ENCODE measurements around the gene FOXJ1.

The FOXJ1 gene

DNA sequence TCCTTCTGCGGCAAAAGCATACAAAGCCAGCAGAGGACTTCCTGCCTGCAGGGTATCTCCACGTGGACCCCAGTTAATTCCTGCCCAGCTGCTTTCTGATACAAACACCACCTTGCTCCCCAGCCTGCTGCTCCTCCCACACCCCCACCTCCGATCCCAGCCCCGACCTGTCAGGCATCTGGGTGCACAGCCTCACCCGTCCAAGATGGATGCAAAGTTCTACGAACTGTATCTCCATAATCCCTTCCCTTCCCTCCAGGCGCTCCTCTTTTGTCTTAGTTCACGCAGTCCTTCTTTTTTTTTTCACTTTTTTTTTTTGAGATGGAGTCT lies 15.6 kb upstream of the FOXJ1 start (continued):
- TF ChIP-seq PPARA (CRISPR knock-in tag; IDR thresholded peaks at IDR 0.05; ENCODE audit: borderline replicate concordance), result no peak
- TF ChIP-seq GLIS3 (CRISPR knock-in tag; IDR thresholded peaks at IDR 0.05), result no peak
- TF ChIP-seq, protein P1, sequence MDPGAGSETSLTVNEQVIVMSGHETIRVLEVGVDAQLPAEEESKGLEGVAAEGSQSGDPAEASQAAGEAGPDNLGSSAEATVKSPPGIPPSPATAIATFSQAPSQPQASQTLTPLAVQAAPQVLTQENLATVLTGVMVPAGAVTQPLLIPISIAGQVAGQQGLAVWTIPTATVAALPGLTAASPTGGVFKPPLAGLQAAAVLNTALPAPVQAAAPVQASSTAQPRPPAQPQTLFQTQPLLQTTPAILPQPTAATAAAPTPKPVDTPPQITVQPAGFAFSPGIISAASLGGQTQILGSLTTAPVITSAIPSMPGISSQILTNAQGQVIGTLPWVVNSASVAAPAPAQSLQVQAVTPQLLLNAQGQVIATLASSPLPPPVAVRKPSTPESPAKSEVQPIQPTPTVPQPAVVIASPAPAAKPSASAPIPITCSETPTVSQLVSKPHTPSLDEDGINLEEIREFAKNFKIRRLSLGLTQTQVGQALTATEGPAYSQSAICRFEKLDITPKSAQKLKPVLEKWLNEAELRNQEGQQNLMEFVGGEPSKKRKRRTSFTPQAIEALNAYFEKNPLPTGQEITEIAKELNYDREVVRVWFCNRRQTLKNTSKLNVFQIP (CRISPR knock-in tag; IDR thresholded peaks at IDR 0.05; ENCODE audit: borderline replicate concordance, low read depth), result no peak
- TF ChIP-seq ISL1 (CRISPR knock-in tag; IDR thresholded peaks at IDR 0.05), result no peak

DNA sequence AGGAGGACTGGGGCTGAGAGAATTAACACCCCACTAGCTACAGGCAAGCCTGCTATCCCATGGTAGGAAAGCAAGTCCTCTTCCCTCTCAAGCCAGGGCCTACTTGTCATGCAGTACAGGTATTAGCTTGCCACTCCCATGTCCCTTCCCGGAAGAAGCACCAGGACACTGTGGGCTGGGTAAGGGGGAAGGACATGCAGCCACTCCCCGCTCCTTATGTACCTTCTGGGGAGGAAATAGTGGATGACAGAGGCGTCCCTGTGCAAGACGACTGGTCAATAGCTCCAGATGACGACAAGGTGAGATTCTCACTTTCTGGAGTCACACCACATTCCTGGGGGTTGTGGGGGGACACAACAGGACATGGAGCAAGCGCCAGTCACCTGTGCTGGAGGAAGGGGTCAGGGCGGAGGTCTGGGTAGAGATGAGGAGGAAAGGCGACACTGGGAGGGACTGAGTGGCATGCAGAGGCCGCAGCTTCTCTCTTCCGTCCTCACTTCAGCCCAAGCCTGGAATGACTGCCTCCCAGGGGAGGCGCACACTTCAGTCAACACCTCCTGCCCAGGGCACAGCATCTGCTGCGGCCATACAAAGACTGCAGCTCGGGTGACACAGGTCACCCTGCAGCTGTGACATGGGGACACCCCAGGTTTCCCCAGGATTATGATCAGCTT lies 15.1 kb upstream of the FOXJ1 start:
- TF ChIP-seq ARNTL (CRISPR knock-in tag; IDR thresholded peaks at IDR 0.05; ENCODE audit: borderline replicate concordance, low read depth), result no peak
- TF ChIP-seq ISL1 (CRISPR knock-in tag; IDR thresholded peaks at IDR 0.05), result no peak
- no peak for TF ChIP-seq CSDC2 (CRISPR knock-in tag; IDR thresholded peaks at IDR 0.05)
- TF ChIP-seq, protein P2, sequence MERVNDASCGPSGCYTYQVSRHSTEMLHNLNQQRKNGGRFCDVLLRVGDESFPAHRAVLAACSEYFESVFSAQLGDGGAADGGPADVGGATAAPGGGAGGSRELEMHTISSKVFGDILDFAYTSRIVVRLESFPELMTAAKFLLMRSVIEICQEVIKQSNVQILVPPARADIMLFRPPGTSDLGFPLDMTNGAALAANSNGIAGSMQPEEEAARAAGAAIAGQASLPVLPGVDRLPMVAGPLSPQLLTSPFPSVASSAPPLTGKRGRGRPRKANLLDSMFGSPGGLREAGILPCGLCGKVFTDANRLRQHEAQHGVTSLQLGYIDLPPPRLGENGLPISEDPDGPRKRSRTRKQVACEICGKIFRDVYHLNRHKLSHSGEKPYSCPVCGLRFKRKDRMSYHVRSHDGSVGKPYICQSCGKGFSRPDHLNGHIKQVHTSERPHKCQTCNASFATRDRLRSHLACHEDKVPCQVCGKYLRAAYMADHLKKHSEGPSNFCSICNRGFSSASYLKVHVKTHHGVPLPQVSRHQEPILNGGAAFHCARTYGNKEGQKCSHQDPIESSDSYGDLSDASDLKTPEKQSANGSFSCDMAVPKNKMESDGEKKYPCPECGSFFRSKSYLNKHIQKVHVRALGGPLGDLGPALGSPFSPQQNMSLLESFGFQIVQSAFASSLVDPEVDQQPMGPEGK (CRISPR knock-in tag; IDR thresholded peaks at IDR 0.05; ENCODE audit: borderline replicate concordance), result no peak
- TF ChIP-seq, protein P3, sequence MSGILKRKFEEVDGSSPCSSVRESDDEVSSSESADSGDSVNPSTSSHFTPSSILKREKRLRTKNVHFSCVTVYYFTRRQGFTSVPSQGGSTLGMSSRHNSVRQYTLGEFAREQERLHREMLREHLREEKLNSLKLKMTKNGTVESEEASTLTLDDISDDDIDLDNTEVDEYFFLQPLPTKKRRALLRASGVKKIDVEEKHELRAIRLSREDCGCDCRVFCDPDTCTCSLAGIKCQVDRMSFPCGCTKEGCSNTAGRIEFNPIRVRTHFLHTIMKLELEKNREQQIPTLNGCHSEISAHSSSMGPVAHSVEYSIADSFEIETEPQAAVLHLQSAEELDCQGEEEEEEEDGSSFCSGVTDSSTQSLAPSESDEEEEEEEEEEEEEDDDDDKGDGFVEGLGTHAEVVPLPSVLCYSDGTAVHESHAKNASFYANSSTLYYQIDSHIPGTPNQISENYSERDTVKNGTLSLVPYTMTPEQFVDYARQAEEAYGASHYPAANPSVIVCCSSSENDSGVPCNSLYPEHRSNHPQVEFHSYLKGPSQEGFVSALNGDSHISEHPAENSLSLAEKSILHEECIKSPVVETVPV (CRISPR knock-in tag; IDR thresholded peaks at IDR 0.05), result no peak
- no peak for TF ChIP-seq RARB (CRISPR knock-in tag; IDR thresholded peaks at IDR 0.05)
- no peak for TF ChIP-seq ZC3H10 (CRISPR knock-in tag; IDR thresholded peaks at IDR 0.05)
- TF ChIP-seq OSR1 (CRISPR knock-in tag; IDR thresholded peaks at IDR 0.05), result no peak
- TF ChIP-seq, protein P1 (CRISPR knock-in tag; IDR thresholded peaks at IDR 0.05; ENCODE audit: borderline replicate concordance, low read depth), result no peak
- no peak for TF ChIP-seq ZNF565 (CRISPR knock-in tag; conservative IDR thresholded peaks at IDR 0.05; ENCODE audit: low read depth)
- TF ChIP-seq TOX (CRISPR knock-in tag; IDR thresholded peaks at IDR 0.05; ENCODE audit: borderline replicate concordance), result no peak
- TF ChIP-seq GLIS3 (CRISPR knock-in tag; IDR thresholded peaks at IDR 0.05), result no peak
- no peak for TF ChIP-seq PPARA (CRISPR knock-in tag; IDR thresholded peaks at IDR 0.05; ENCODE audit: borderline replicate concordance)
- TF ChIP-seq, protein P4, sequence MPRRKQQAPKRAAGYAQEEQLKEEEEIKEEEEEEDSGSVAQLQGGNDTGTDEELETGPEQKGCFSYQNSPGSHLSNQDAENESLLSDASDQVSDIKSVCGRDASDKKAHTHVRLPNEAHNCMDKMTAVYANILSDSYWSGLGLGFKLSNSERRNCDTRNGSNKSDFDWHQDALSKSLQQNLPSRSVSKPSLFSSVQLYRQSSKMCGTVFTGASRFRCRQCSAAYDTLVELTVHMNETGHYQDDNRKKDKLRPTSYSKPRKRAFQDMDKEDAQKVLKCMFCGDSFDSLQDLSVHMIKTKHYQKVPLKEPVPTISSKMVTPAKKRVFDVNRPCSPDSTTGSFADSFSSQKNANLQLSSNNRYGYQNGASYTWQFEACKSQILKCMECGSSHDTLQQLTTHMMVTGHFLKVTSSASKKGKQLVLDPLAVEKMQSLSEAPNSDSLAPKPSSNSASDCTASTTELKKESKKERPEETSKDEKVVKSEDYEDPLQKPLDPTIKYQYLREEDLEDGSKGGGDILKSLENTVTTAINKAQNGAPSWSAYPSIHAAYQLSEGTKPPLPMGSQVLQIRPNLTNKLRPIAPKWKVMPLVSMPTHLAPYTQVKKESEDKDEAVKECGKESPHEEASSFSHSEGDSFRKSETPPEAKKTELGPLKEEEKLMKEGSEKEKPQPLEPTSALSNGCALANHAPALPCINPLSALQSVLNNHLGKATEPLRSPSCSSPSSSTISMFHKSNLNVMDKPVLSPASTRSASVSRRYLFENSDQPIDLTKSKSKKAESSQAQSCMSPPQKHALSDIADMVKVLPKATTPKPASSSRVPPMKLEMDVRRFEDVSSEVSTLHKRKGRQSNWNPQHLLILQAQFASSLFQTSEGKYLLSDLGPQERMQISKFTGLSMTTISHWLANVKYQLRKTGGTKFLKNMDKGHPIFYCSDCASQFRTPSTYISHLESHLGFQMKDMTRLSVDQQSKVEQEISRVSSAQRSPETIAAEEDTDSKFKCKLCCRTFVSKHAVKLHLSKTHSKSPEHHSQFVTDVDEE (CRISPR knock-in tag; IDR thresholded peaks at IDR 0.05), result no peak
- no peak for TF ChIP-seq ZNF8 (CRISPR knock-in tag; IDR thresholded peaks at IDR 0.05)
- no peak for TF ChIP-seq ESRRG (CRISPR knock-in tag; IDR thresholded peaks at IDR 0.05)
- TF ChIP-seq ZFP3 (CRISPR knock-in tag; IDR thresholded peaks at IDR 0.05), result no peak
- TF ChIP-seq SNAI2 (CRISPR knock-in tag; IDR thresholded peaks at IDR 0.05), result no peak
- no peak for TF ChIP-seq ZNF70 (CRISPR knock-in tag; IDR thresholded peaks at IDR 0.05)
- no peak for ATAC-seq

Measured in SK-N-SH treated with all-trans-retinoic acid at 6 μM for 48 hours (cell line).